ENCODE results near the gene GNAO1.

GRCh38 chr16:56315955-56316354 lies 124.7 kb downstream of the GNAO1 start:
- TF ChIP-seq IRF1 (CRISPR knock-in tag; IDR thresholded peaks at IDR 0.05; ENCODE audit: low read depth), result no peak
- no peak for TF ChIP-seq ZNF263 (CRISPR knock-in tag; IDR thresholded peaks at IDR 0.05)
- TF ChIP-seq EEA1 (CRISPR knock-in tag; IDR thresholded peaks at IDR 0.05; ENCODE audit: borderline replicate concordance), result no peak
- no peak for TF ChIP-seq SUZ12 (IDR thresholded peaks at IDR 0.05; ENCODE audit: low read depth, low read length)
- TF ChIP-seq MYC (CRISPR knock-in tag; IDR thresholded peaks at IDR 0.05; ENCODE audit: borderline replicate concordance), result no peak
- no peak for TF ChIP-seq KDM5B (CRISPR knock-in tag; IDR thresholded peaks at IDR 0.05; ENCODE audit: borderline replicate concordance)
- no peak for TF ChIP-seq ZMAT5 (CRISPR knock-in tag; IDR thresholded peaks at IDR 0.05; ENCODE audit: borderline replicate concordance, low read depth)
- TF ChIP-seq TSC22D2 (CRISPR knock-in tag; IDR thresholded peaks at IDR 0.05; ENCODE audit: borderline replicate concordance), result no peak
- TF ChIP-seq EP300 (IDR thresholded peaks at IDR 0.05; ENCODE audit: low read depth in 2 of 2, low read length in 2 of 2), result no peak
- no peak for TF ChIP-seq EP300 (CRISPR knock-in tag; IDR thresholded peaks at IDR 0.05; ENCODE audit: borderline replicate concordance)
- no peak for TF ChIP-seq ZFP1 (CRISPR knock-in tag; IDR thresholded peaks at IDR 0.05)
- TF ChIP-seq CTCF (CRISPR knock-in tag; IDR thresholded peaks at IDR 0.05), result no peak
- TF ChIP-seq PRDM15 (CRISPR knock-in tag; IDR thresholded peaks at IDR 0.05), result no peak

All from HepG2 (cell line).